SK-N-SH (cell line): Measurements from ENCODE around the gene PDE9A. TPM values are rescaled to one million over a fixed set of nuclear protein-coding genes. Genes with fewer than 3 reads are reported as not detected.

Experiments
- CTCF ChIA-PET: fragments of 300-600, 350-600 bp; formaldehyde crosslinking; extraction: SDS; loops from one replicate; lab custom pipeline; 2021; lab: Yijun Ruan, JAX
- POLR2A ChIA-PET: fragments of 350-600 bp; sonication (Branson Sonifier 250); formaldehyde crosslinking; extraction: SDS; loops from one replicate; lab custom pipeline; 2020; ENCODE audit warnings: antibody characterized with exemption, inconsistent platforms; lab: Yijun Ruan, JAX
- DNase-seq: peaks from one replicate; pipeline ENCODE4 v3.0.0; 2012
- H2AFZ ChIP-seq: fragments of 200-600 bp; sonication (generic); 2 replicates; pipeline ENCODE4 v1.8.1; 2016; ENCODE audit warnings: antibody characterized with exemption, mild to moderate bottlenecking, low read depth
- H3F3A ChIP-seq: fragments of 200-600 bp; sonication (generic); replicated peaks from 2 replicates; pipeline ENCODE3; 2016; ENCODE audit warnings: antibody characterized with exemption, mild to moderate bottlenecking; ENCODE audit not compliant: insufficient read depth
- H3K27ac ChIP-seq, 2 experiments: fragments of 200-500 bp in 1 of 2; fragments of 200-600 bp in 1 of 2; sonication (Bioruptor generic) in 1 of 2; sonication (generic), shearing (Covaris generic) in 1 of 2; 2 replicates each; pipeline versions ENCODE4 v1.5.1 to v1.6.1; 2014 to 2016; ENCODE audit warnings: low read depth in 2 of 2, inconsistent platforms in 1 of 2, low read length in 1 of 2, mild to moderate bottlenecking in 1 of 2, mixed read lengths in 1 of 2
- H3K27me3 ChIP-seq: fragments of 200-600 bp; sonication (generic), shearing (Covaris generic); 2 replicates; pipeline ENCODE4 v1.6.1; 2016; ENCODE audit warnings: mixed run types; ENCODE audit not compliant: insufficient read depth
- H3K36me3 ChIP-seq, 2 experiments: fragments of 200-500 bp in 1 of 2; fragments of 200-600 bp in 1 of 2; sonication (Bioruptor generic) in 1 of 2; sonication (generic) in 1 of 2; replicated peaks in 1 of 2; 2 replicates each; pipeline versions ENCODE3 to v1.5.1; 2014 to 2016; ENCODE audit warnings: low read length in 1 of 2, mild to moderate bottlenecking in 1 of 2; ENCODE audit not compliant: insufficient read depth in 2 of 2, control insufficient read depth in 1 of 2
- H3K4me1 ChIP-seq, 2 experiments: fragments of 200-500 bp in 1 of 2; fragments of 200-600 bp in 1 of 2; sonication (Bioruptor generic) in 1 of 2; sonication (generic), shearing (Covaris generic) in 1 of 2; 2 replicates each; pipeline versions ENCODE4 v1.5.1 to v1.6.1; 2014 to 2016; ENCODE audit warnings: low read depth in 1 of 2, low read length in 1 of 2, mixed run types in 1 of 2; ENCODE audit not compliant: insufficient read depth in 2 of 2, control insufficient read depth in 1 of 2
- H3K4me2 ChIP-seq: fragments of 200-600 bp; sonication (generic), shearing (Covaris generic); 2 replicates; pipeline ENCODE4 v1.6.1; 2017; ENCODE audit warnings: mixed run types
- H3K4me3 ChIP-seq, 2 experiments: fragments of 200-500 bp in 1 of 2; fragments of 200-600 bp in 1 of 2; sonication (Bioruptor generic) in 1 of 2; sonication (generic), shearing (Covaris generic) in 1 of 2; 2 replicates each; pipeline versions ENCODE4 v1.5.1 to v1.8.1; 2014 to 2016; ENCODE audit warnings: low read depth in 2 of 2, inconsistent platforms in 1 of 2, low read length in 1 of 2, mild to moderate bottlenecking in 1 of 2, mixed read lengths in 1 of 2, moderate library complexity in 1 of 2
- H3K79me2 ChIP-seq: fragments of 200-600 bp; sonication (generic); 2 replicates; pipeline ENCODE4 v1.8.1; 2017; ENCODE audit warnings: mild to moderate bottlenecking; ENCODE audit not compliant: insufficient read depth
- H3K9ac ChIP-seq: fragments of 200-600 bp; sonication (generic); 2 replicates; pipeline ENCODE4 v1.6.1; 2017; ENCODE audit warnings: mixed run types
- H3K9me2 ChIP-seq: fragments of 200-600 bp; sonication (generic); 2 replicates; pipeline ENCODE4 v1.6.1; 2017; ENCODE audit warnings: mixed run types
- H3K9me3 ChIP-seq: fragments of 200-600 bp; sonication (generic); 2 replicates; pipeline ENCODE4 v1.6.1; 2017; ENCODE audit warnings: mixed run types, mild to moderate bottlenecking, moderate library complexity
- H4K20me1 ChIP-seq: fragments of 200-600 bp; sonication (generic); 2 replicates; pipeline ENCODE4 v1.6.1; 2017; ENCODE audit warnings: mild to moderate bottlenecking, mixed run types; ENCODE audit not compliant: insufficient read depth
- CHD2 ChIP-seq: fragments of 150-350 bp; IDR thresholded peaks from 2 replicates; pipeline ENCODE4 v1.6.1; 2018; ENCODE audit warnings: low read length; ENCODE audit not compliant: partially characterized antibody
- ELF1 ChIP-seq: IDR thresholded peaks from 2 replicates; pipeline ENCODE4 v1.4.0; 2012
- EP300 ChIP-seq, 2 experiments: IDR thresholded peaks; 2 replicates each; pipeline versions ENCODE4 v1.4.0 to v1.6.1; 2012; ENCODE audit warnings: borderline replicate concordance in 1 of 2, low read depth in 1 of 2, low read length in 1 of 2
- GABPA ChIP-seq: IDR thresholded peaks from 2 replicates; pipeline ENCODE4 v1.4.0; 2012; ENCODE audit warnings: low read depth, mild to moderate bottlenecking
- JUND ChIP-seq: IDR thresholded peaks from 2 replicates; pipeline ENCODE4 v1.4.0; 2012
- MXI1 ChIP-seq: IDR thresholded peaks from 2 replicates; pipeline ENCODE4 v1.6.1; 2012; ENCODE audit warnings: mild to moderate bottlenecking, low read depth, low read length, improper control_type of control experiment
- NRF1 ChIP-seq: IDR thresholded peaks from 2 replicates; pipeline ENCODE4 v1.6.1; 2012; ENCODE audit warnings: low read depth, mild to moderate bottlenecking, low read length
- RAD21 ChIP-seq: IDR thresholded peaks from 2 replicates; pipeline ENCODE4 v1.6.1; 2012; ENCODE audit warnings: mild to moderate bottlenecking, low read length
- RFX5 ChIP-seq: IDR thresholded peaks from 2 replicates; pipeline ENCODE4 v1.6.1; 2012; ENCODE audit warnings: mild to moderate bottlenecking, improper control_type of control experiment, low read length
- SIN3A ChIP-seq: IDR thresholded peaks from 2 replicates; pipeline ENCODE4 v1.6.1; 2012; ENCODE audit warnings: low read depth, mild to moderate bottlenecking, low read length, moderate library complexity, borderline replicate concordance
- SMC3 ChIP-seq: IDR thresholded peaks from 2 replicates; pipeline ENCODE4 v1.6.1; 2012; ENCODE audit warnings: low read depth, low read length, improper control_type of control experiment
- YY1 ChIP-seq: IDR thresholded peaks from 2 replicates; pipeline ENCODE4 v1.4.0; 2012; ENCODE audit warnings: low read depth, mild to moderate bottlenecking
- WGBS: methylation state at CpG from one replicate; pipeline ENCODE4 v1.1.6; 2017; ENCODE audit warnings: low lambda C conversion rate; 5-methylcytosine and 5-hydroxymethylcytosine counted together
- polyA plus RNA-seq, 3 experiments: library from polyadenylated mRNA; depleted of rRNA; stranded (reverse); fragments of >200 nt; gene quantifications; 2 replicates each; pipeline ENCODE4 v1.2.3, GENCODE V29; 2012
- TF ChIP-seq, protein P1 (sequence below): fragments of 150-350 bp; IDR thresholded peaks from 2 replicates; pipeline ENCODE4 v1.6.1; 2017; ENCODE audit warnings: antibody characterized with exemption, low read length, low read depth, borderline replicate concordance
- TF ChIP-seq, protein P2 (sequence below): IDR thresholded peaks from 2 replicates; pipeline ENCODE4 v1.4.0; 2012; ENCODE audit warnings: low read depth
- TF ChIP-seq, protein P3 (sequence below): fragments of 150-350 bp; IDR thresholded peaks from 2 replicates; pipeline ENCODE4 v1.6.1; 2016; ENCODE audit warnings: mild to moderate bottlenecking, low read depth, low read length
- TF ChIP-seq, protein P4 (sequence below): fragments of 200-600 bp; sonication (generic); IDR thresholded peaks from 2 replicates; pipeline ENCODE4 v1.6.1; 2017; ENCODE audit warnings: antibody characterized with exemption, mild to moderate bottlenecking, moderate library complexity

PDE9A gene
- polyA plus RNA-seq, 1 of the 3 experiments (the other 2 are of a cell fraction) = 0.28 TPM

DNA sequence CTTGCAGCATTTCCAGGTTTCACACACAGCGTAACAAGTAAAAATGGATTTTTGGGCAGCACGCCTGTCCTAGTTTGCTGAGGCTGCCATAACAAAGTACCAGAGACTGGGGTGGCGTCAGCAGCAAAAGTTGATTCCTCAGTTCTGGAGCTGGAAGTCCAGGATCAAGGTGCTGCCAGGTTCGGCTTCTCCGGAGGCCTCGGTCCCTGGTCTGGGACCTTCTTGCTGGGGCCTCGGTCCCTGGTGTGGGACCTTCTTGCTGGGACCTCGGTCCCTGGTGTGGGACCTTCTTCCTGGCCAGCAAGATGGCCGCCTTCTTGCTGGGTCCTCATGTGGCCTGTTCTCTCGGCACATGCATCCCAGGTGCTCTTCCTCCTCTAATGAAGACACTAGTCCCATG, 104.0 kb downstream of the PDE9A start:
- CTCF ChIA-PET = no interaction called here
- TF ChIP-seq MXI1 (no peak), CHD2 (no peak), GABPA (no peak), RFX5 (no peak), NRF1 (no peak), RAD21 (no peak), EP300 (IDR thresholded peaks at IDR 0.05; ENCODE audit: borderline replicate concordance in 1 of 2, low read depth in 1 of 2, low read length in 1 of 2) (no peak), SMC3 (no peak), JUND (no peak), SIN3A (no peak), YY1 (no peak), ELF1 (no peak)
- TF ChIP-seq, protein P1, sequence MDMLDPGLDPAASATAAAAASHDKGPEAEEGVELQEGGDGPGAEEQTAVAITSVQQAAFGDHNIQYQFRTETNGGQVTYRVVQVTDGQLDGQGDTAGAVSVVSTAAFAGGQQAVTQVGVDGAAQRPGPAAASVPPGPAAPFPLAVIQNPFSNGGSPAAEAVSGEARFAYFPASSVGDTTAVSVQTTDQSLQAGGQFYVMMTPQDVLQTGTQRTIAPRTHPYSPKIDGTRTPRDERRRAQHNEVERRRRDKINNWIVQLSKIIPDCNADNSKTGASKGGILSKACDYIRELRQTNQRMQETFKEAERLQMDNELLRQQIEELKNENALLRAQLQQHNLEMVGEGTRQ = no peak
- TF ChIP-seq, protein P2, sequence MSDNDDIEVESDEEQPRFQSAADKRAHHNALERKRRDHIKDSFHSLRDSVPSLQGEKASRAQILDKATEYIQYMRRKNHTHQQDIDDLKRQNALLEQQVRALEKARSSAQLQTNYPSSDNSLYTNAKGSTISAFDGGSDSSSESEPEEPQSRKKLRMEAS = no peak
- TF ChIP-seq, protein P3, sequence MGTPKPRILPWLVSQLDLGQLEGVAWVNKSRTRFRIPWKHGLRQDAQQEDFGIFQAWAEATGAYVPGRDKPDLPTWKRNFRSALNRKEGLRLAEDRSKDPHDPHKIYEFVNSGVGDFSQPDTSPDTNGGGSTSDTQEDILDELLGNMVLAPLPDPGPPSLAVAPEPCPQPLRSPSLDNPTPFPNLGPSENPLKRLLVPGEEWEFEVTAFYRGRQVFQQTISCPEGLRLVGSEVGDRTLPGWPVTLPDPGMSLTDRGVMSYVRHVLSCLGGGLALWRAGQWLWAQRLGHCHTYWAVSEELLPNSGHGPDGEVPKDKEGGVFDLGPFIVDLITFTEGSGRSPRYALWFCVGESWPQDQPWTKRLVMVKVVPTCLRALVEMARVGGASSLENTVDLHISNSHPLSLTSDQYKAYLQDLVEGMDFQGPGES = no peak
- TF ChIP-seq, protein P4, sequence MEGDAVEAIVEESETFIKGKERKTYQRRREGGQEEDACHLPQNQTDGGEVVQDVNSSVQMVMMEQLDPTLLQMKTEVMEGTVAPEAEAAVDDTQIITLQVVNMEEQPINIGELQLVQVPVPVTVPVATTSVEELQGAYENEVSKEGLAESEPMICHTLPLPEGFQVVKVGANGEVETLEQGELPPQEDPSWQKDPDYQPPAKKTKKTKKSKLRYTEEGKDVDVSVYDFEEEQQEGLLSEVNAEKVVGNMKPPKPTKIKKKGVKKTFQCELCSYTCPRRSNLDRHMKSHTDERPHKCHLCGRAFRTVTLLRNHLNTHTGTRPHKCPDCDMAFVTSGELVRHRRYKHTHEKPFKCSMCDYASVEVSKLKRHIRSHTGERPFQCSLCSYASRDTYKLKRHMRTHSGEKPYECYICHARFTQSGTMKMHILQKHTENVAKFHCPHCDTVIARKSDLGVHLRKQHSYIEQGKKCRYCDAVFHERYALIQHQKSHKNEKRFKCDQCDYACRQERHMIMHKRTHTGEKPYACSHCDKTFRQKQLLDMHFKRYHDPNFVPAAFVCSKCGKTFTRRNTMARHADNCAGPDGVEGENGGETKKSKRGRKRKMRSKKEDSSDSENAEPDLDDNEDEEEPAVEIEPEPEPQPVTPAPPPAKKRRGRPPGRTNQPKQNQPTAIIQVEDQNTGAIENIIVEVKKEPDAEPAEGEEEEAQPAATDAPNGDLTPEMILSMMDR = no peak
- Histone ChIP-seq H3K4me1 (no peaks in the 10 kb centered on the region), H3K27ac (no peak overlapping the region), H3K27me3 (no peaks in the 10 kb centered on the region), H2AFZ (no peak overlapping the region), H3K9me2 (no peaks in the 10 kb centered on the region), H3K9ac (no peak overlapping the region), H3K4me3 (no peak overlapping the region), H3F3A (no peaks in the 10 kb centered on the region), H3K79me2 (no peaks in the 10 kb centered on the region), H3K36me3 (no peaks in the 10 kb centered on the region), H3K4me2 (no peak overlapping the region), H4K20me1 (no peaks in the 10 kb centered on the region), H3K9me3 (no peaks in the 10 kb centered on the region)
- no peak for DNase-seq
- 74% methylated on average over 3 of the region's 10 CpGs for WGBS
- POLR2A ChIA-PET = no interaction called here
